DND-41 (cell line): ENCODE results near the gene DHX38.
A peak's percentile ranks its signal among the peaks of the same experiment; 100 is the strongest.

Experiments
- ATAC-seq: fragments of 200-7000 bp; cut with Tn5 transposase; 3 replicates; pipeline ENCODE4 v1.9.1; 2021; ENCODE audit warnings: low read depth; ENCODE audit not compliant: insufficient read depth
- DNase-seq: peaks from one replicate; pipeline ENCODE4 v3.0.0-alpha.2; 2020
- H2AFZ ChIP-seq: 2 replicates; pipeline ENCODE4 v1.6.0; 2012; ENCODE audit warnings: low read depth, low read length
- H3K27ac ChIP-seq: 2 replicates; pipeline ENCODE4 v1.5.1; 2012; ENCODE audit warnings: low read length, inconsistent platforms
- H3K27me3 ChIP-seq: fragments of 200-600 bp; sonication (generic); 2 replicates; pipeline ENCODE4 v1.6.0; 2012; ENCODE audit warnings: low read length, mild to moderate bottlenecking, inconsistent platforms; ENCODE audit not compliant: insufficient read depth, poor library complexity
- H3K36me3 ChIP-seq: 2 replicates; pipeline ENCODE4 v1.5.1; 2012; ENCODE audit warnings: low read length, inconsistent platforms; ENCODE audit not compliant: insufficient read depth
- H3K4me1 ChIP-seq: 2 replicates; pipeline ENCODE4 v1.5.1; 2012; ENCODE audit warnings: mild to moderate bottlenecking, low read length; ENCODE audit not compliant: insufficient read depth
- H3K4me2 ChIP-seq: 2 replicates; pipeline ENCODE4 v1.6.0; 2012; ENCODE audit warnings: mild to moderate bottlenecking, moderate library complexity, low read length, inconsistent platforms; ENCODE audit not compliant: insufficient read depth
- H3K4me3 ChIP-seq, 2 experiments: fragments of 200-600 bp in 1 of 2; shearing (Covaris generic) in 1 of 2; 2 replicates each; pipeline ENCODE4 v1.5.1; 2012 to 2016; ENCODE audit warnings: inconsistent platforms in 2 of 2, low read length in 2 of 2, mild to moderate bottlenecking in 2 of 2, low read depth in 1 of 2, moderate library complexity in 1 of 2
- H3K79me2 ChIP-seq: 2 replicates; pipeline ENCODE4 v1.6.0; 2012; ENCODE audit warnings: low read length, inconsistent platforms; ENCODE audit not compliant: insufficient read depth
- H3K9ac ChIP-seq: 2 replicates; pipeline ENCODE4 v1.6.0; 2012; ENCODE audit warnings: low read depth, mild to moderate bottlenecking, inconsistent platforms, low read length, moderate library complexity
- H3K9me3 ChIP-seq: 2 replicates; pipeline ENCODE4 v1.5.1; 2012; ENCODE audit warnings: low read length, moderate library complexity, mild to moderate bottlenecking, inconsistent platforms; ENCODE audit not compliant: insufficient read depth, severe bottlenecking
- H4K20me1 ChIP-seq: 2 replicates; pipeline ENCODE4 v1.6.0; 2012; ENCODE audit warnings: low read length; ENCODE audit not compliant: insufficient read depth
- CTCF ChIP-seq: IDR thresholded peaks from 2 replicates; pipeline ENCODE4 v1.5.1; 2012; ENCODE audit warnings: borderline replicate concordance, low read length, moderate library complexity, mild to moderate bottlenecking; ENCODE audit not compliant: poor library complexity, severe bottlenecking; ENCODE audit errors: extremely low read depth
- EZH2 ChIP-seq: IDR thresholded peaks from 3 replicates; pipeline ENCODE4 v1.6.1; 2012; ENCODE audit warnings: borderline replicate concordance, low read depth, mild to moderate bottlenecking, moderate library complexity, low read length, inconsistent platforms; ENCODE audit not compliant: severe bottlenecking

Gene DHX38

DNA sequence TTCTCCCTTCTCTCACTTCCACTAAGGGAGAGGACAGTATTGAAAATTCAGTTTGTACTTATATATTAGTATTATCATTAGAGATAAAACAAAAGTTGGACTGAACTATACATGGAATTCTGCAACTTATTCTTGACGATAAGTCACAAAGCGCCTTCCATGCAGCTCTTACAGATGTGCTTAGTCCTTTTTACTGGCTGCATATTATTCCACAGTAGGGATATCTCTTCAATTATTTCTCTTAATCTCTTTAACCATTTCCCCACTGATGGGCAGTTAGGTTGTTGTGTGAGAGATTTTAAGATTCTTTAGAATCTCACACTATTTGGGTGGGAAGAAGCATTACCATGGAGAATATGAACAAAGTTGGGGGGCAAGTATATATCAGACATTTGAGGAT, 46.3 kb downstream of the DHX38 start:
- no peaks in the 10 kb centered on the region for H3K36me3 ChIP-seq
- H3K4me1 ChIP-seq: no peaks in the 10 kb centered on the region
- H3K4me3 ChIP-seq: no peak overlapping the region
- DNase-seq: no peak
- no peak for ATAC-seq
- H3K79me2 ChIP-seq: no peaks in the 10 kb centered on the region
- no peak overlapping the region for H3K9ac ChIP-seq
- no peaks in the 10 kb centered on the region for H3K27me3 ChIP-seq
- H3K9me3 ChIP-seq: no peaks in the 10 kb centered on the region
- no peak overlapping the region for H3K4me2 ChIP-seq
- no peak for TF ChIP-seq EZH2
- TF ChIP-seq CTCF: no peak
- H2AFZ ChIP-seq: no peak overlapping the region
- H3K27ac ChIP-seq: no peak overlapping the region
- no peaks in the 10 kb centered on the region for H4K20me1 ChIP-seq

DNA sequence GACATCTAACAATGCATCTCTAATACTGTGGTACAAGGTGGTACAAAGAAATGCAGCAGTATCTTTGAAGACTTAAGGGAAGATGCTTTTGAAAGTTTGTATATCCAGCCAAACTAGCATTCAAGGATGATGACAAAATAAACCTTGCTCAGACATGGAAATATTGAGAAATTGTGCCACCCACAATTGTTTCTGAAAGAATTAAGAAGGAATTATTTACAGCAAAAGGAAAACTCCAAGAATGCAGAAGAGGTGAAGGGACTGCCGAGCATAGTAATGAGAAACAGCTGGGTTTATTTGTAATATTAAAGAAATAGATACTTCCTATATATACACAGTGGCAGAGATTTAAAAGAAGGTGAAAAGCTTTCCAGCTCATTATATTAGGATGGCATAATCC, 48.8 kb downstream of the DHX38 start:
- no peak for ATAC-seq
- H3K4me3 ChIP-seq: no peak overlapping the region
- H3K4me2 ChIP-seq: no peak overlapping the region
- TF ChIP-seq CTCF (no peak), EZH2 (no peak)
- no peaks in the 10 kb centered on the region for H3K79me2 ChIP-seq
- no peaks in the 10 kb centered on the region for H3K9me3 ChIP-seq
- no peaks in the 10 kb centered on the region for H4K20me1 ChIP-seq
- H3K27ac ChIP-seq: no peak overlapping the region
- H3K27me3 ChIP-seq: no peaks in the 10 kb centered on the region
- no peaks in the 10 kb centered on the region for H3K4me1 ChIP-seq
- no peak overlapping the region for H3K9ac ChIP-seq
- DNase-seq: no peak
- H2AFZ ChIP-seq: no peak overlapping the region
- no peaks in the 10 kb centered on the region for H3K36me3 ChIP-seq

DNA sequence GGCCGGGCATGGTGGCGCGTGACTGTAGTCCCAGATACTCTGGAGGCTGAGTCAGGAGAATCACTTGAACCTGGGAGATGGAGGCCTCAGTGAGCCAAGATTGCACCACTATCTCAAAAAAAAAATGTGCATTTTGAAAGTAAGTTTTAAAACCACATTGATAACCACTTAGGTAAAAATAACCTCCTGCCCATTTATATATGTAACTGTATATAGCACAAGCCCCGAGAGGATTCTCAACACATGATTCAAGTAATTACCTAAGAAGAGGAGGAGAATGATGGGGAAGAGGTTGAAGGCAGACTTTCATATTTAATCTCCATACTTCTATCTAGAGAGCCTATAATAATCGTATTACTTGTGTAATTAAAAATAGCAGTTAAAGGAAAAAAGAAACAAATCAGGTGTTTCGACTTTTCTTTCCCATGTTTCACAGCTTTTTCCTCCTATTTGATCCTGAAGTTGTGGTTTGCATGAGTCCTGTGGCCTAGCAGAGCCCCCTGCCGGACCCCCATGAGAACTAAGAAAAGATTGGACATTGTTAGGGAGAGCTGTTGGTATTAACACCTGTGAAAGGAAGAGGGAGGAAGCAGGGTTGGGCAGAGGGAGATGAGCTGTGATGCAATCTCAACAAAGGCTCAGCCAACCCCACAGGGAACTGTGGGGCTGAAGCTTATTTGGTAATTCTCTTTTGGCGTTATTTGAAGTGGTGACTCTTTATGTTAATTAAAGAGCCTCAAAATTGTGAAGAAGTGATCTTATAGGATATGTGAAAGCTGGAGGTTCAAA, 56.2 kb downstream of the DHX38 start:
- Histone ChIP-seq H3K27ac (no peak overlapping the region), H3K4me3 (no peak overlapping the region), H3K9me3 (no peaks in the 10 kb centered on the region), H3K36me3 (no peaks in the 10 kb centered on the region), H3K4me2 (no peak overlapping the region), H3K4me1 (peaks cover 10% of the 10 kb centered on the region), H3K27me3 (no peaks in the 10 kb centered on the region), H4K20me1 (no peaks in the 10 kb centered on the region), H3K79me2 (no peaks in the 10 kb centered on the region), H3K9ac (no peak overlapping the region), H2AFZ (no peak overlapping the region)
- TF ChIP-seq CTCF (no peak), EZH2 (no peak)
- peak; percentile 84 for ATAC-seq
- DNase-seq: peak; percentile 29

- ATAC-seq: no peak
- no peaks in the 10 kb centered on the region for H4K20me1 ChIP-seq
- no peak overlapping the region for H3K27ac ChIP-seq
- H3K4me3 ChIP-seq: no peak overlapping the region
- TF ChIP-seq EZH2: no peak
- no peak for TF ChIP-seq CTCF
- H3K4me1 ChIP-seq: no peaks in the 10 kb centered on the region
- no peaks in the 10 kb centered on the region for H3K79me2 ChIP-seq
- no peak overlapping the region for H3K9ac ChIP-seq
- no peaks in the 10 kb centered on the region for H3K9me3 ChIP-seq
- no peak overlapping the region for H2AFZ ChIP-seq
- no peaks in the 10 kb centered on the region for H3K36me3 ChIP-seq
- H3K4me2 ChIP-seq: no peak overlapping the region
- no peaks in the 10 kb centered on the region for H3K27me3 ChIP-seq
- no peak for DNase-seq
Measured at GRCh38 chr16:72159386-72159785, 65.7 kb downstream of the DHX38 start.
